GM12875 (cell line): ENCODE data around the gene POLD3.

Experiments used
- H3K4me3 ChIP-seq: one replicate; pipeline ENCODE4 v1.5.1; 2011; ENCODE audit warnings: low read depth, low read length, control low read depth
- CTCF ChIP-seq: IDR thresholded peaks from 2 replicates; pipeline ENCODE4 v1.5.1; 2011; ENCODE audit warnings: low read depth, mild to moderate bottlenecking, control low read depth, inconsistent platforms, low read length, moderate library complexity, borderline replicate concordance; ENCODE audit not compliant: insufficient read depth

POLD3 gene

GRCh38 chr11:74620531-74620930, 28.1 kb downstream of the POLD3 start:
- no peak overlapping the region for H3K4me3 ChIP-seq
- TF ChIP-seq CTCF, result no peak

GRCh38 chr11:74626130-74626529, 33.7 kb downstream of the POLD3 start:
- TF ChIP-seq CTCF, result no peak

GRCh38 chr11:74626604-74627003, 34.2 kb downstream of the POLD3 start:
- H3K4me3 ChIP-seq, result no peak overlapping the region
- TF ChIP-seq CTCF, result no peak

More at GRCh38 chr11:74626130-74626529, 33.7 kb downstream of the POLD3 start:
- H3K4me3 ChIP-seq, result no peak overlapping the region

- H3K4me3 ChIP-seq, result no peak overlapping the region
- no peak for TF ChIP-seq CTCF
Observed at GRCh38 chr11:74627381-74627780, 35.0 kb downstream of the POLD3 start.

- TF ChIP-seq CTCF, result no peak
- no peak overlapping the region for H3K4me3 ChIP-seq
Observed at GRCh38 chr11:74630043-74630442, 37.7 kb downstream of the POLD3 start.

GRCh38 chr11:74633406-74634393, 41.3 kb downstream of the POLD3 start:
- H3K4me3 ChIP-seq, result no peak overlapping the region
- no peak for TF ChIP-seq CTCF

GRCh38 chr11:74634537-74634936, 42.2 kb downstream of the POLD3 start:
- H3K4me3 ChIP-seq, result no peak overlapping the region
- TF ChIP-seq CTCF, result 0 out of 2 replicates have a peak, but pooled peaks have one; percentile 3
